Amniotic stem cell (primary cell): ENCODE data around the gene RPL10.

Source experiments
- DNase-seq: peaks from one replicate; lab custom pipeline; 2025; lab: John Stamatoyannopoulos, UW

The RPL10 gene

DNA sequence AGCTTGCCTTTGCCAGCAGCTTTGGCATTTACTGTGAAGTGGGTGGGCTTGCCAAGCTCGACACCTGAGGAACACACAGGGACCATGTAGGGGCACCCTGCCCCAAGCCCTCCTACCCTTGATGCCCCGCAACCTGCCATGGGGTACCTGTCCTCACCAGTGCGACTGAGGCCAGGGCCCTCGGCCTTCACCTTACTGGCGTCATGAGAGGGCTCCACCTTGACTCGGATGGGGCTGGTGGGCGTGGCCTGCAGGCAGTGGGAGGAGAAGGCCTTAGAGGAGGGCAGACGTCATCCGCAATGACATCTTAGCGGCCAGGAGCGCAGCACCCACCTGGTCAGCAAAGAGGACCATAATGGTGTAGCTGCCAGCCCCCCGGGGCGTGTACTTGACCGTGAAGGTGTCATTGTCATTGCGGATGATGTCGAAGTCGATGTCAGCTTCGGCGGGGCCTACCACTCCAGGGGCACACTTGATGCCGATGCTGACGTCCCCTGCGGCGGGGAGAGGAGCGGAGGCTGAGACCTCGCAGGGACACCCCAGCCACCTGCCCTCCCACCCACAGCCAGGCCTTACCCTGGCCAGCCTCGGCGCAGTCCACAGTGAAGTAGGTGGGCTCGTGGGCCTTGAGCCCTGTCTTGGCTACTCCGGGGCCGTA, 36.0 kb upstream of the RPL10 start:
- no peak for DNase-seq

- DNase-seq: no peak
Measured at GRCh38 chrX:154363706-154364439, 34.3 kb upstream of the RPL10 start.

GRCh38 chrX:154365052-154365600, 33.1 kb upstream of the RPL10 start:
- no peak for DNase-seq

GRCh38 chrX:154365997-154366665, 32.0 kb upstream of the RPL10 start:
- DNase-seq: no peak

DNA sequence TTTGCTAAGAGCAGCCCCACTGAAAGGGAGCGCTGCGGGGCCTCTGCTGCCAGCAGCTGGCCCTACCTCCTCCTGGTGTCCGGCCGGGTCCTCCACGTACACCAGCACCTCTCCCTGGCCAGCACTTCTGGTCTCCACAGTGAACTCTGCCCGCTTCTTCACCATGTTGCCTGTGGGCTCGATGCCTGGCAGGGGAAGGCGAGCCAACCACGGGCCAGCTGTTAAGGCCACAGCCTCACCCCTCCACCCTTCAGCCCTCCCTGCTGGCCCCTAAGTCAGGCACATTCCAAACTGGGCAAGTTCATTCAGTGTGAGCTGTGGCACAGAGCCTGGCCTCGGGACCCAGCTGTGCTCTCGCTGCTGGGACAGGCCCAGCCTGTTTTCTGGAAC, 31.5 kb upstream of the RPL10 start:
- DNase-seq: no peak

DNA sequence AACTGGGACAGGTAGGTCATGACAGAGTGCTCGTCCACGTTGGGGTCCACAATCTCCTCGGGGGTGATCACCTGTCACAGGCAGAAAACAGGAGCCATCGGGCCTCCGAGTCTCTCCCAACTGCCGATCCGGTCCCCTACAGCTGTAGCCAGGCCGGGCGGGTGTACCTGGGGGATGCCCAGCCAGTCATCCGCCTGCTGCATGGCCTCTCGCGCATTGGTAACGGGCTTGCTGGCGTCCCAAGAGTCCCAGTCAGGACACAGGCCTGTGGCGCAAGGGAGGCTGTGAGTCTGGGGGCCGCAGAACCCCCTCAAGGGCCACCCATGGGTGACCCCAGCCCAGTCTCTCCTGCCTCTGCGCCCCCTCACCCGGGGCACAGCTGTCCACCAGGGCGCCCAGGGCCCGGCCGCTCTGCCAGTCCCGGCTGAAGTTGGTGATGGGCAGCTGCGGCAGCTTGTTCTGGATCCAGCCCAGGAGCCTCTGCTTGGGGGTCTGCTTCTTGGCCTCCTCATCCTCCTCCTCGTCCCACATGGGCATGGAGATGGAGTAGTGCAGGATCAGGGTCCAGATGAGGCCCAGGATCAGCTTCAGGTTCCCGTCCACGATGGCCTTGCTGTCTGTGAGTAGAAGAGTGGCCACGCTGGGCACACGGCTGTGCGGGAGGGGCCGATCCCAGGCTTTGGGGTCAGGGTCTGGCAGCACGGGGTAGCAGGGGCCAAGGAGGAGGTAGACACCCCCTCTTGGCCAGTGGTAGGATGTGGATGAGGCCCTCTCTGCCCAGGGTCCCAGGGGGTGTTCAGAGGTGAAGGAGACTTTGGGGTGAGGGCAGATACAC, 30.5 kb upstream of the RPL10 start:
- no peak for DNase-seq

GRCh38 chrX:154368630-154369448, 29.3 kb upstream of the RPL10 start:
- peak; percentile 68 for DNase-seq

DNA sequence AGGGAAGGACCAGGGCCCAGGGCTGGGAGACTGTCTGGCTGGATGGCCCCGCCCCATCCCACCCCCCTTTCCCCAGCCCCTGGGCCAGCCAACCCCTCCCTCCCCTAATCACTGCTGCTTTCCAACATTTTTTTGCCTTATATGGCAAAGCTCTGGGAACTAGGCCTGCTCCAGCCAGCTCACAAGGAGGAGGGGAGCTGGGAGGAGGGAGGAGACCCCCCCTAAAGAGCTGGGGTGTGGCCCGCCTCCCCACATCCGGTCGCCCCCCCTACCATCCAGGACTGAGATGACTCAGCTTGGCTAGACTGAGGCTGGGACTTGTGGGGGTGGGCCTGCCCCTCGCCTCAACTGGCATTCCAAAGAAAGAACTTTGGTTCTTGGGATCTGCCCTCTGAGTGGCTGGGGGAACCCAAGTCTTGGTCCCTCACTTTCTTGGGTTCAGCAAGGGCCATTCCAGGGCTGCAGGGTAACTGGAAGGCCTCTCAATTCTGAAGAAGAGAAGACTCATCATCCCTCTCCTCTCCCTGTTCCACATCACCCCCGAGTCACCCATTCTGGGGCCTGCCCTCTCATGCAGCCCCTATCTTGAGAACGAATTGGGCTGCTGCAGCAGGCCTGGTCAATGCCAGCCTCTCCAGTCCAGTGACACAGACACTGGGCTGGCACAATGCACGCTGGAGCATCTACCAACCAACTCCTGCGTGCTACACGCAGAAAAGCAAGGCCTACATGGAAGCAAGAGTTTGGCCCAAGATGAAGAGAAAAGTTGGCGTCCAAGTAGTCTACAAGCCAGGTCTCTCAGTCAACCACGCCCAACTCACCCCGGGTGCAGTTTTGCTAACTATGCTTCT, 28.5 kb upstream of the RPL10 start:
- DNase-seq: peak; percentile 68

- no peak for DNase-seq
Measured at GRCh38 chrX:154370300-154371016, 27.7 kb upstream of the RPL10 start.

- peak; percentile 66 for DNase-seq
Measured at GRCh38 chrX:154371017-154371788, 27.0 kb upstream of the RPL10 start.

- DNase-seq: no peak
Measured at GRCh38 chrX:154371789-154372300, 26.3 kb upstream of the RPL10 start.

DNA sequence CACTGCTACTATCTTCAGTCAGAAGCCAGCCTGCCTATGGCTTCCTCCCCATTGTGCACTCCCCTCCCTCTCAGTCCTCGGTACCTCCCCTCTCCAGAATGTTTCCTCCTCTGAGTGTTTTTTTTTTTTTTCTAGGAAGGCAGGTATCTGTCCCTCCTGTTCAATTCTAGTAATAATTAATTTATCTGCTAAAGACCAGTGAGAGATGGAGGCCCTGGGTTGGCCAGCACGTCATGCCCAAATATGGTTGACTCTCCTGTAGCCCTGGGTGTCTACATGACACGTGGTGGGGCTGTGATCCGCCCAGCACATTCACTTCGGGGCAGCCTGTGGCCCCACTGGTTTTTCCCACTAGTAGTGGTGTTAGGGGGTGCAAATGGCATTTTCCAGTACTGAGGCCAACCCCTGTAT, 25.6 kb upstream of the RPL10 start:
- DNase-seq: no peak

DNA sequence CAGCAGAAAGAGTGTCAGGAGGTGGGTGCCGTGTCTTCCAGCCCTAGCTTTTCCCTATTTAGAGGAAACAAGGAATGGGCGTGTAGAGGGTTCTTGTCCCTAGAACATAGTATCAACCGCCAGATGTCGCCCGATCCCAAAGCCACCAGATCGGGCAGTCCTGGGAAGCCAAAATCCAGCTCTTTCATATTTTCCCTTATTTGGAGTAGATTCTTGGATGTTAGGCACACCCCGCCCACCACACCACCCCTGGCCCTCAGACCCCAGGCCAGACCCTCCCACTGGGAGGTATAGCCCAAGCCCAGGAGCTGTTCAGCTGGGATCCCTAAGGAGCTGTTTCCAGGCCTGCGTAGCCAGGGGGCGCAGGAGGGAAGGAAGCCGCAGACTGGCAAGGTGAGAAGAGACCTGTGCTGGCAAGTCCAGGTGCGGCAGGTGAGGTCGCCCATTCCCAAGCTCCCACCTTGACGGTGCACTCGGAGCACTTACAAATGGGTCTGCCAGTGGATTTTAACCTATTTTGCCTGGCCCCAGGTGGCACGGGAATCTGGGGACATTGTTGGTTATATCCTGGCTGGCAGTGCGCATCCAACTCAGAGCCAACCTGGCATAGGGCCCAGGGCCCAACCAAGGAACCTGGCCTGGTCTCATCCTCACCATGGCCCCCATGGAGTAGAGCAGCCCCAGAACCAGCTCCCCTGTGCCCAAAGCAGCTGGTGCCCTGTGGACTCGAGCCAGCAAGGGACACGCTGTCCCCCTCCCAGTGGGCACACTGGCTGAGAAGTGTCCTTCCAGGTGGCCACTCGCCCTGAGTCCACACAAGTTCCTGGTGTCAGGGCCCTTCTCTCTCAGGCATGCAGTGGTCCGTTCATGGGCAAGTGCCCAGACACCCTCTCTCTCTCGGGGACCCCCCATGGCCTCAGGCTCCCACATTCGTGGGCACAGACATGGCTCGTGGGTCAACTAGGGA, 24.6 kb upstream of the RPL10 start:
- peak; percentile 60 for DNase-seq

- no peak for DNase-seq
Measured at GRCh38 chrX:154374313-154375155, 23.6 kb upstream of the RPL10 start, which contains the start of gene FLNA. TSS of gene FLNA (minus strand) at chrX:154374634. CDS start at chrX:154371245, 3,389 bp downstream.

- DNase-seq: no peak
Measured at GRCh38 chrX:154375156-154375504, 23.0 kb upstream of the RPL10 start.

GRCh38 chrX:154376774-154377173, 21.4 kb upstream of the RPL10 start:
- no peak for DNase-seq
